T-helper 22 cell (primary cell): ENCODE results near the gene NLGN4Y.

Experiments used
- DNase-seq: peaks from one replicate; pipeline ENCODE4 v3.0.0-alpha.2; 2020; ENCODE audit warnings: low read depth

Gene NLGN4Y

GRCh38 chrY:14524272-14525231 is at the start of gene NLGN4Y:
TSS of gene NLGN4Y (plus strand) at chrY:14524529. CDS start at chrY:14622120, 97,591 bp downstream.
- DNase-seq, result no peak

- no peak for DNase-seq
Observed at GRCh38 chrY:14485935-14486334, 38.4 kb upstream of the NLGN4Y start.

DNA sequence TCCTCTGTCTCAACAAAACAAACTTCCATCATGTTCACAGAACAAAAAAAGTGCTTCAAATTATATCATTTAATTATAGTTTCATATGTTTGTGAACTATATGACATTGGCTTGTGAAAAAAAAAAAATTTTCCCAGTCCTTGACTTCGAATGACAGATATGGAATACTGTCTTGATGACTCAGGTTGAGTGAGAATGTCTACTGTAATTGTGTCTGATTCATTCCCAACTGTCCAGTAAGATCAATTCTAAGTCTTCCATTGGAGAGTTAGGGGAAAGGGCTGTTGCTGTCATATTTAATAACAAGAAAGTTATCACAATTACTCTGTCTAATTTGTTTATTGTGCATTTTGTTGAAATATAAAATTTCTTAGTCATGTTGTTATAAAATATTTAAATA is 34.1 kb upstream of the NLGN4Y start:
- no peak for DNase-seq

- no peak for DNase-seq
Observed at GRCh38 chrY:14498071-14498470, 26.3 kb upstream of the NLGN4Y start.

DNA sequence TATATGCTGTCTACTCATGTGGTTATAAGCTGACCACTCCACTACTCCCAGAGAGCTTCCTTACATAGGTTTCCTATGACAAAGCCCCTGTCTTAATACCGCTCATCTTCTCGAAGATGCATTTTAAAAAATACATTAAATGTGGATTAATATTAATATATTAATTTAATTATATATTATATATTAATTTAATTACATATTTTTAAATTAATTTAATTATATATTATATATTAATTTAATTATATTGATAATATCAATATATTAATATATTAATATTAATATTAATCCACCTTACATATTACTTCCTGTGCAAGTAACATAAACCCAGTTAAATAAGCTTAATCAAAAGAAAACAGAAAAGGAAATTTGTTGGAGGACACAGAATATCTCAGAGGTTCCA is 19.7 kb upstream of the NLGN4Y start:
- DNase-seq, result no peak

DNA sequence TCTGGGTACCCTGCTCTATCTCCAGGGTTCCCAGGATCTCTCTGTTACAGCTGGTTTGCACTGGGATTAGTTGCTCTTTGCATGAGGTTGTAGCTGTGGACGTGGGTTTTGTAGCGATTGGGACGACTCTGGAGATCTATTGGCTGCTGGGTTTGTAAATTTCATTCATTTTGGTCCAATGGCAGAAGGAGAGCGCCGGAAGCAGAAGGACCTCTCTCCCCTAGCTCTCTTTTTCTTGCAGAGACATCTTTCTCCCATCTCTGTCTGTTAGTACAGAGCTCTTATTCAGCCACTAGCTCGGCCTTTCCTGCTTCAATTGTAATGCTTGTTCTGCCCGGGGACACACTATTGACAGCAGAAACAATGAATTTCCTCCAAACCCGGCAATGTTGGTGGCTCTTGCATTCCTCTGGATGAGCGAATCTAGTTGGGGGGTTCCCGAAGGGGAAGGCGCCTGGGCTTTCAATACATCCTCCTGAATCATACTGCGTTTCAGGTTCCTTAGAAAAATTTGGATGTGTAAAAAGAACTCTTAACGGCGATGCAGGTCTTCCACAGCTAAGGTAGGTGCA is 1.9 kb upstream of the NLGN4Y start:
- no peak for DNase-seq

DNA sequence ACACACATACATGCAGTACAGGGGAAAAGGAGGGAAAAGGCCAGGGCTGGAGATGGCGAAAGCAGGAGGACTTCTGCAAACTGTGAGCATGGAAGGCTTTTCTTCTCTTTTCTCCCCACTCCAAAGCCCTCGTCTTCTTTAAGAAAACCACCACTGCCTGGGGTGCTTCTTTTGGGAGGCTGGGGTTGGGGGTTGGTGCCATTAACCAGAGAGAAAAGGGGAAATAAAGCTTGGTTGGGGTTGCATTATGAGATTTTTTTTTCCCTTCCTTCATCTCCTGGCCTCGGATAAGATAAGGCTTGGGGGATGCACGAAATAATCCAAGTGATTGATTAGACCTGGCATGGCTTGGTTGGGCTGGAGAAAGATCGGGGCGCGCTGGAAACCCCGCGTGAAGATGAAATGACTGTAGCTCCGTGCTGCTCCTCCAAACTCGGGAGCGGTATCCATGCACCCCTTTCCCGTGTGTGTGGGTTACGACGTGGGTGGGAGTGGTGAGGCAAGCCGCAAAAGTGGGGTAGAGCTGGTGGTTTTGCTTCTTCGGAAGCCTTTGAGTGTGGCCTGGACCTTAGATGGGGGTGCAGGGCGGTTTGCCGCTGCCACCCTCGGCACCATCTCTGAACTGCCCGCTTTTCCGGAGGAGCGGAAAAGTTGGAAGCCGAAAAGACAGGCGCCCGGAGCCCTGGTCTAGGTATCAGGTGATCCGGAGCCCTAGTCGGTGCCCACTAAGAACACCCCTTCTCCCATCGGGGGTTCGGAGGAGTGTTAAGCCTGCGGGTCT is 648 bp upstream of the NLGN4Y start:
- DNase-seq, result no peak

DNA sequence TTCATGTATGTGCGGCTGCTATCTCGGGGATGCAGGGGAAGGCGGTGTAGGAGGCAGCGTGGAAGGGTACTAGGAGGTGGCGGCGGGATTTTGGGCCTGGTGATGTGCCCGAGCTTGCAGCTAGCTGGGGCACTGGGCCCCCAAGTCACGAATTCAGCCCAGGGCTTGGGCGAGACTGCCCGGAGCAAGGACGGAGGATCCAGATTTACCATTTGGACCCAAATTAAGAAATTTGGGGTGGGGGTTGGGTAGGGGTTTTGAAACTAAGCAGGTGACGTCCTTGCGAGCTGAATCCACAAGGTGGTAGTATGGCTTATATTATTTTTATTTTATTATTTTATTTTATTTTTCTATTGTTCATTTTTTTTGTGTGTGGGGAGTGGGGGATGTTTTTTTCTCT is 986 bp downstream of the NLGN4Y start:
- no peak for DNase-seq

GRCh38 chrY:14528361-14528760 is 4.0 kb downstream of the NLGN4Y start:
- DNase-seq, result no peak

DNA sequence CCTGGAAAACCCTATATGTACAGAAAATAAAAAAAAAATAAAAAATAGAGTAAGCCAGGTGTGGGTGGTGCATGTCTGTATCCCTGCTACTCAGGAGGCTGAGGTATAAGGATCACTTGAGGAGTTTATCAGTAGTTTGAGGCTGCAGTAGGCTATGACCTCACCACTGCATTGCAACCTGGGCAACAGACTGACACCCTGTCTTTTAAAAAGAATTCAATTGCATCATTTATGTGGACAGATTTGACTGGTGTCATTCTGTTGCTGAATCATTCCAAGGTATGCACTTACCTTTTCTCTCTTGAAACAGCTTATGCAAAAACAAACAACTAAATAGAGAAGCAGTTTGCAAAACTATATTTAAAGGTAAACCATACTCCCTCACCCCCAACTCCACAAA is 12.4 kb downstream of the NLGN4Y start:
- no peak for DNase-seq

DNA sequence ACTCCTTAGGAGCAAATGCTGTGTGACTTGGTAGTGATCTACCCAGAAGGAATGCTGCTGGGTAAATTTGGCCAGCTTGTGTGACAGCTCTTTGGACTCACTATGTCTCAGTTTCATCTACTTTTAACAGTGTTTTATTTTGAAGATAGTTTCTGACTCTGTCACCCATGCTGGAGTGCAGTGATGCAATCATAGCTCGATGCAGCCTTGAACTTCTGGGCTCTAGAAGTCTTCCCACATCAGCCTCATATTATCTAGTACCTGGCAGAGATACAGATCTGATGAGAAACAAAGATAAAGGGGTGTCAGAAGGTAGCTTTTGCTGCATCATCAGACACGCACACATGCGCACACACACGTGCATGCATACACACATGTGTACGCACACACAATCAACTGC is 19.2 kb downstream of the NLGN4Y start:
- no peak for DNase-seq

DNA sequence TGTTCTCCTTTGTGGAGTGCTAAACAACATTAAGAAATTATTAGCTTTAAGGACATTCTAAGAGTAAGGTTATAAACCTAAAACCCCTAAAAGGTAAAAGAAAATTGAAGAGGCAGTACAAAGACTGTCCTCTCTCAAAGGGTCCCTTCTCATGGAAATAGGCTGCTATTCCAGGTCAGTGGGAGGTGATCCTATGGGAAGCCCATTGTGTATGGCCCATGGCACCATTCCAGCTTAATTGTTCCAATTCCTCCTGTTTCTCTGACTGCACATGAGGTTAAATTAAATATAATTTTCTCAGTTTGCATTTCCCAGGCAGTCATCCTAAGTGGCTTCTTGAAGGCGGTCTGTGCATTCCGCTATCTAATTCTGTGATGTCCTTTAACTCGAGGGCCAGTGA is 57.0 kb downstream of the NLGN4Y start:
- DNase-seq, result no peak

- DNase-seq, result no peak
Observed at GRCh38 chrY:14586725-14587124, 62.4 kb downstream of the NLGN4Y start.

DNA sequence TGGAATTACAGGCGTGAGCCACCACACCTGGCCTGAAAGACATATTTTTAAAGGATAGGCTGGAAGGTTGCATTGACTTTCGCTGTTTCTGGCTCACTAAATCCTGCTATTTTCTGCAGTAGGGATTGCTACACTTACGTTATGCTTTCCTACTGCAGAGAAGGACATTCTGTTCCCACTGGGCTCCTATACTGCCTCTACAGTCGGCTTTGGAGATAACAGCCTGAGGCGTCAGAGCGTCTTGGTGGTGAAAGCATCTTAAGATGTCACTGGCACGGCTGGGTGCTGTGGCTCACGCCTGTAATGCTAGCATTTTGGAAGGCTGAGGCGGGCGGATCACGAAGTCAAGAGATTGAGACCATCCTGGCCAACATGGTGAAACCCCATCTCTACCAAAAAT is 77.0 kb downstream of the NLGN4Y start:
- DNase-seq, result no peak

DNA sequence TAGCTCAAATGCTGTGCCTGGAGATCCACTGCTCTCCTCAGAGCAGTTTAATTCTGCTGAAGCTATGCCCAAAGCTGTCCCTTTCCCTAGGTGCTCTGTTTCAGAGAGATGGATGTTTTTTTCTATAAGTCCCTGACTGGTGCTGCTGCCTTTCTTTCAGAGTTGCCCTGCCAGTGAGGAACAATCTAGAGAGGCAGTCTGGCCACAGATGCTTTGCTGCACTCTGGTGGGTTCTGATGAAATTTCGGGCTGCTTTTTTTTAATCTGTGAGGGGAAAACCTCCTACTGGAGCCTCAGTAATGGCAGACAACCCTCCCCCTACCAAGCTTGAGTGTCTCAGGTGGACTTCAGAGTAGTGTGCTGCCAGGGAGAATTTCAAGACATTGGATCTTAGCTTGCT is 93.3 kb downstream of the NLGN4Y start:
- DNase-seq, result no peak

- DNase-seq, result no peak
Observed at GRCh38 chrY:14618513-14618912, 94.2 kb downstream of the NLGN4Y start.

- no peak for DNase-seq
Observed at GRCh38 chrY:14628208-14628607, 103.9 kb downstream of the NLGN4Y start.

DNA sequence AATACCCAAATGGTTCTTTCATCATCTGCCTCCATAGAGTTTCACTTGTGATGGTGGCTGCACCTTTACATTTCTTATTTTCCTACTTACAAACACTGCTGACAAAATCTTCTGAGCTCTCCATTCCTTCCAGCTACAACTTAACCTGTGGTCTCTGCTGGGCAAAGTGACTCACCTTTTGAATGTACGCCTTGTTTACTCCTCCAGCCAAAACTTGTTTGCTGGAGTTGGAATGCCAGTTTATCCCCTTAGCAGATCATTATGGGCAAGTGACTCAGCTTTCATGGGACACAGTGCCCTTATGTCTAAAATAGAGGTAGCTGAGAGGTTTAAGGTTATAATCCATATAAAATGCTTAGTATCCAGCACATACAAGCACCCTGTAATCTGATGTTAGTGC is 107.3 kb downstream of the NLGN4Y start:
- no peak for DNase-seq

GRCh38 chrY:14633718-14634117 is 109.4 kb downstream of the NLGN4Y start:
- DNase-seq, result no peak

DNA sequence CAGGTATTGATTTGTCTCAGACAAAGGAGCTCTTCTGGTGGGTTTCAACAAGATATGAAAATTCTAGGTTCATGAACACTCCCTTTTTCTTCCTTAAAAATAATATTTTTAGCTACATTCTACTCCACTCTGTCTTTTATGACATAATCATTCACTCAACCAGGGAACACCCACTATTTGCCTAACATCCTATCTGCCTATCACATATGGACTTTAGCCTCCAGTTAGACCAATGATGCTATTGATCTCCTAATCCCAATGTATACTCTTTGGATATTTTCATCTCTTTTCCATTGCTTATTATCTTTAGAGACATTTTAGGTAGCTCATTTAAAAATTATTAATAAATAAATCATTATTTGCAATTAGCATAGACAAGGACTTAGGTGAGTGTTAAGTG is 110.6 kb downstream of the NLGN4Y start:
- no peak for DNase-seq

DNA sequence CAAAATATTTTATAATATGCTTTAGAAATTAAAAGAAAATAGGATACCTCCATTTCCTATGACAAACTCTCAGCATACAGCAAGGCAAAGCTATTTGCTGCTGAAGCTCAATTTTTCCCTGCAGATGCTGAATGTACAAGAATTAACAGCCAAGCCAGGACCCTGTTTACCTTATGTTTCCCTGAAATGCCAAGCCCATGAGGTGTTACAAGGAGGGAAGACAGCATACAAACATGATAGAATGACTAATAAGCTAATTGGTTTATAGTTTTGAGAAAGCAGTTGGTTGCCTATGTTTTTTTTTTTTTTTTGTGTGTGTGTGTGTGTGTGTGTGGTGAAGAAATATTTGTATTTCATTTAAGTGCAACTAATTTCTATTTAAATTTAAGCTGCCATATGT is 113.2 kb downstream of the NLGN4Y start:
- DNase-seq, result no peak

DNA sequence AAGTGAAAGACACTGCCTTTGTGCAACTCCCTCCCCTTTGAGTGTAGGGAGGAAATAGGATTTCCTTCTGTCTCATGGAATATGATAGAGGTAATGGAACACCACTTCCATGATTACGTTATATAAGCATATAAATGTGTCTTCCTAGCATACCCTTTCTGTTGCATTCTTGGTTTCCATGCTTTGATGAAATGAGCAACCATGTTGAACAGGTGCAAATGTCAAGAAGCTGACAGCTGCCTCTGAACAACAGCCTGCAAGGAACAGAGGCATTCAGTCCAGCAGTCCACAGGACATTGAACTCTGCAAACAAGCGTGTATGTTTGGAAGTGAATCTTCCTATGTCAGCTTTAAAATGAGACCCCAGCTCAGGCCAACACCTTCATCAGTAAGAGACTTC is 117.5 kb downstream of the NLGN4Y start:
- no peak for DNase-seq
